Subcutaneous abdominal adipose tissue (tissue), 5 donors: ENCODE results near the gene CRACR2A.

Experiments used
- H3K27ac ChIP-seq: one replicate; pipeline ENCODE4 v1.7.0; 2013; ENCODE audit warnings: low read depth, mild to moderate bottlenecking, inconsistent platforms, low read length, moderate library complexity
- H3K27me3 ChIP-seq, 5 donors: one replicate each; pipeline ENCODE4 v1.7.0; 2013; ENCODE audit warnings: low read length in 5 of 5, inconsistent platforms in 1 of 5; ENCODE audit not compliant: control insufficient read depth in 5 of 5, insufficient read depth in 4 of 5
- H3K36me3 ChIP-seq, 5 donors: one replicate each; pipeline ENCODE4 v1.7.0; 2013; ENCODE audit warnings: low read length in 5 of 5; ENCODE audit not compliant: control insufficient read depth in 5 of 5, insufficient read depth in 5 of 5
- H3K4me1 ChIP-seq, 5 donors: one replicate each; pipeline ENCODE4 v1.7.0; 2013; ENCODE audit warnings: low read length in 5 of 5, mild to moderate bottlenecking in 3 of 5, moderate library complexity in 1 of 5; ENCODE audit not compliant: control insufficient read depth in 5 of 5, insufficient read depth in 5 of 5
- H3K4me3 ChIP-seq, 5 donors: one replicate each; pipeline ENCODE4 v1.7.0; 2013; ENCODE audit warnings: low read length in 5 of 5, low read depth in 1 of 5
- H3K9ac ChIP-seq, 5 donors: one replicate each; pipeline ENCODE4 v1.7.0; 2013; ENCODE audit warnings: low read length in 5 of 5, mild to moderate bottlenecking in 4 of 5, moderate library complexity in 3 of 5
- H3K9me3 ChIP-seq, 5 donors: one replicate each; pipeline ENCODE4 v1.7.0; 2013; ENCODE audit warnings: low read length in 5 of 5; ENCODE audit not compliant: control insufficient read depth in 5 of 5
- donor health status: healthy.
- donor health status: healthy.
- donor health status: healthy.
- donor health status: healthy.
- donor health status: healthy.

Gene CRACR2A

GRCh38 chr12:3661028-3661427, 91.9 kb downstream of the CRACR2A start:
- Histone ChIP-seq H3K4me3 (no peak overlapping the region), H3K9me3 (no peaks in the 10 kb centered on the region), H3K36me3 (peaks cover 0 to 32% (median 4%) of the 10 kb centered on the region in 5 donors), H3K4me1 (no peaks in the 10 kb centered on the region), H3K9ac (no peak overlapping the region), H3K27ac (no peak overlapping the region), H3K27me3 (no peaks in the 10 kb centered on the region)

- peaks cover 0 to 3% (median 0%) of the 10 kb centered on the region in 5 donors for H3K4me1 ChIP-seq
Observed at GRCh38 chr12:3658327-3659163, 94.4 kb downstream of the CRACR2A start.

GRCh38 chr12:3656946-3657622, 95.8 kb downstream of the CRACR2A start:
- no peak overlapping the region for H3K9ac ChIP-seq
- H3K27ac ChIP-seq = no peak overlapping the region
- peaks cover 0 to 3% (median 0%) of the 10 kb centered on the region in 5 donors for H3K4me1 ChIP-seq
- no peaks in the 10 kb centered on the region for H3K9me3 ChIP-seq
- H3K36me3 ChIP-seq = peaks cover 0 to 45% (median 7%) of the 10 kb centered on the region in 5 donors
- H3K27me3 ChIP-seq = no peaks in the 10 kb centered on the region
- H3K4me3 ChIP-seq = no peak overlapping the region

More at GRCh38 chr12:3658327-3659163, 94.4 kb downstream of the CRACR2A start:
- H3K27ac ChIP-seq = no peak overlapping the region
- H3K4me3 ChIP-seq = no peak overlapping the region
- H3K27me3 ChIP-seq = no peaks in the 10 kb centered on the region
- peaks cover 0 to 42% (median 7%) of the 10 kb centered on the region in 5 donors for H3K36me3 ChIP-seq
- no peaks in the 10 kb centered on the region for H3K9me3 ChIP-seq
- H3K9ac ChIP-seq = no peak overlapping the region

GRCh38 chr12:3655328-3655900, 97.5 kb downstream of the CRACR2A start:
- no peak overlapping the region for H3K27ac ChIP-seq
- H3K9ac ChIP-seq = no peak overlapping the region
- peaks cover 0 to 40% (median 7%) of the 10 kb centered on the region in 5 donors for H3K36me3 ChIP-seq
- H3K4me1 ChIP-seq = peaks cover 0 to 3% (median 0%) of the 10 kb centered on the region in 5 donors
- H3K9me3 ChIP-seq = no peaks in the 10 kb centered on the region
- H3K4me3 ChIP-seq = no peak overlapping the region
- H3K27me3 ChIP-seq = no peaks in the 10 kb centered on the region

- no peak overlapping the region for H3K9ac ChIP-seq
- no peak overlapping the region for H3K4me3 ChIP-seq
- H3K36me3 ChIP-seq = peaks cover 0 to 29% (median 3%) of the 10 kb centered on the region in 5 donors
- peaks cover 0 to 3% (median 0%) of the 10 kb centered on the region in 5 donors for H3K4me1 ChIP-seq
- H3K27ac ChIP-seq = no peak overlapping the region
- H3K9me3 ChIP-seq = no peaks in the 10 kb centered on the region
- H3K27me3 ChIP-seq = no peaks in the 10 kb centered on the region
Observed at GRCh38 chr12:3651585-3652424, 101.1 kb downstream of the CRACR2A start.

GRCh38 chr12:3647504-3647903, 105.4 kb downstream of the CRACR2A start:
- no peak overlapping the region for H3K27ac ChIP-seq
- no peak overlapping the region for H3K9ac ChIP-seq
- H3K4me3 ChIP-seq = no peak overlapping the region
- H3K9me3 ChIP-seq = no peaks in the 10 kb centered on the region
- no peaks in the 10 kb centered on the region for H3K4me1 ChIP-seq
- peaks cover 0 to 13% (median 0%) of the 10 kb centered on the region in 5 donors for H3K36me3 ChIP-seq
- H3K27me3 ChIP-seq = no peaks in the 10 kb centered on the region

GRCh38 chr12:3646561-3647241, 106.2 kb downstream of the CRACR2A start:
- Histone ChIP-seq H3K4me1 (no peaks in the 10 kb centered on the region), H3K36me3 (peaks cover 0 to 13% (median 0%) of the 10 kb centered on the region in 5 donors), H3K4me3 (no peak overlapping the region), H3K27ac (no peak overlapping the region), H3K9me3 (no peaks in the 10 kb centered on the region), H3K9ac (no peak overlapping the region), H3K27me3 (no peaks in the 10 kb centered on the region)

GRCh38 chr12:3645091-3645490, 107.8 kb downstream of the CRACR2A start:
- Histone ChIP-seq H3K4me3 (no peak overlapping the region), H3K9me3 (no peaks in the 10 kb centered on the region), H3K27ac (no peak overlapping the region), H3K9ac (no peak overlapping the region), H3K4me1 (no peaks in the 10 kb centered on the region), H3K27me3 (no peaks in the 10 kb centered on the region), H3K36me3 (peaks cover 0 to 13% (median 0%) of the 10 kb centered on the region in 5 donors)

- Histone ChIP-seq H3K27me3 (no peaks in the 10 kb centered on the region), H3K9ac (no peak overlapping the region), H3K27ac (no peak overlapping the region), H3K4me3 (no peak overlapping the region), H3K4me1 (no peaks in the 10 kb centered on the region), H3K36me3 (peaks cover 0 to 13% (median 0%) of the 10 kb centered on the region in 5 donors), H3K9me3 (no peaks in the 10 kb centered on the region)
Observed at GRCh38 chr12:3644104-3644503, 108.8 kb downstream of the CRACR2A start.
